SKM-1 treated with dmso at 0.1 percent for 144 hours (cell line): ENCODE results near the gene FTO.

Experiments used
- DNase-seq: peaks from one replicate; lab custom pipeline; 2025; ENCODE audit not compliant: unreplicated experiment; lab: John Stamatoyannopoulos, UW

FTO gene

GRCh38 chr16:54107583-54108202 is 403.7 kb downstream of the FTO start:
- DNase-seq = no peak

GRCh38 chr16:54110016-54110981 is 406.3 kb downstream of the FTO start:
- no peak for DNase-seq

- DNase-seq = no peak
Measured at GRCh38 chr16:54112451-54113206, 408.7 kb downstream of the FTO start.

GRCh38 chr16:54115558-54115957 is 411.6 kb downstream of the FTO start:
- no peak for DNase-seq

- no peak for DNase-seq
Measured at GRCh38 chr16:54116124-54116655, 412.2 kb downstream of the FTO start.

- DNase-seq = no peak
Measured at GRCh38 chr16:54118846-54119245, 414.9 kb downstream of the FTO start.

GRCh38 chr16:54120846-54121480 is 417.0 kb downstream of the FTO start:
- DNase-seq = no peak

GRCh38 chr16:54121539-54122295 is 417.8 kb downstream of the FTO start:
- DNase-seq = no peak

GRCh38 chr16:54123766-54124165 is 419.8 kb downstream of the FTO start:
- DNase-seq = no peak

- peak; percentile 32 for DNase-seq
Measured at GRCh38 chr16:54125751-54126655, 422.0 kb downstream of the FTO start.

- DNase-seq = no peak
Measured at GRCh38 chr16:54126907-54127306, 423.0 kb downstream of the FTO start.

- no peak for DNase-seq
Measured at GRCh38 chr16:54128629-54129234, 424.8 kb downstream of the FTO start.

GRCh38 chr16:54129810-54130209 is 425.9 kb downstream of the FTO start:
- no peak for DNase-seq

- peak; percentile 27 for DNase-seq
Measured at GRCh38 chr16:54135361-54136275, 431.7 kb downstream of the FTO start.

- no peak for DNase-seq
Measured at GRCh38 chr16:54136276-54136625, 432.3 kb downstream of the FTO start.

GRCh38 chr16:54140057-54140787 is 436.3 kb downstream of the FTO start:
- no peak for DNase-seq

GRCh38 chr16:54140788-54141136 is 436.8 kb downstream of the FTO start:
- DNase-seq = no peak
